ENCODE results near the gene PRMT3. TPM values are rescaled to one million over a fixed set of nuclear protein-coding genes. Genes with fewer than 3 reads are reported as not detected.
"Not testable (repeated sequence)": the region's sequence is repeated elsewhere in the genome, so short reads cannot be mapped to it uniquely, and the experiment has no call there.

Gene PRMT3
- 25.4 TPM for polyA plus RNA-seq (2012; ENCODE audit: insufficient read depth, insufficient read length)

GRCh38 chr11:20387261-20388095 is at the start of gene PRMT3:
Gene PRMT3, plus strand, starts transcription at chr11:20387716. Its CDS starts 31 bp downstream, at chr11:20387747.
- DNase-seq (ENCODE audit: low read depth, low spot score): peak; percentile 95
- H3K4me3 ChIP-seq (ENCODE audit: low read length): peak within 1 kb of the TSS; percentile 92

GRCh38 chr11:20342347-20343141 is 45.0 kb upstream of the PRMT3 start:
- H3K4me3 ChIP-seq (ENCODE audit: low read length): peak overlapping the region; percentile 7; the same call in 1 of the 2 replicates
- peak; percentile 91 for DNase-seq (ENCODE audit: low read depth, low spot score)

- H3K4me3 ChIP-seq (ENCODE audit: low read length): no peak overlapping the region
- no peak for DNase-seq (ENCODE audit: low read depth, low spot score)
These were observed 36.4 kb upstream of the PRMT3 start for GRCh38 chr11:20351136-20351535.

GRCh38 chr11:20351751-20352262 is 35.7 kb upstream of the PRMT3 start:
- DNase-seq (ENCODE audit: low read depth, low spot score): no peak
- H3K4me3 ChIP-seq (ENCODE audit: low read length): no peak overlapping the region

- peak; percentile 23 for DNase-seq (ENCODE audit: low read depth, low spot score)
- no peak overlapping the region for H3K4me3 ChIP-seq (ENCODE audit: low read length)
These were observed 33.6 kb upstream of the PRMT3 start for GRCh38 chr11:20353829-20354434.

- H3K4me3 ChIP-seq (ENCODE audit: low read length): no peak overlapping the region
- DNase-seq (ENCODE audit: low read depth, low spot score): peak; percentile 60
These were observed 32.0 kb upstream of the PRMT3 start for GRCh38 chr11:20355221-20356219.

- DNase-seq (ENCODE audit: low read depth, low spot score): no peak
- no peak overlapping the region for H3K4me3 ChIP-seq (ENCODE audit: low read length)
These were observed 30.4 kb upstream of the PRMT3 start for GRCh38 chr11:20357150-20357549.

- H3K4me3 ChIP-seq (ENCODE audit: low read length): no peak overlapping the region
- DNase-seq (ENCODE audit: low read depth, low spot score): peak; percentile 37
These were observed 26.9 kb upstream of the PRMT3 start for GRCh38 chr11:20360650-20361049.

- no peak for DNase-seq (ENCODE audit: low read depth, low spot score)
These were observed 25.0 kb upstream of the PRMT3 start for GRCh38 chr11:20362481-20362880.

GRCh38 chr11:20363149-20363499 is 24.4 kb upstream of the PRMT3 start:
- no peak for DNase-seq (ENCODE audit: low read depth, low spot score)
- no peak overlapping the region for H3K4me3 ChIP-seq (ENCODE audit: low read length)

More at GRCh38 chr11:20362481-20362880, 25.0 kb upstream of the PRMT3 start:
- H3K4me3 ChIP-seq (ENCODE audit: low read length): no peak overlapping the region

GRCh38 chr11:20363500-20364340 is 23.8 kb upstream of the PRMT3 start, which contains the start of gene HTATIP2:
Gene HTATIP2, plus strand, starts transcription at chr11:20363714. Its CDS starts 524 bp downstream, at chr11:20364238.
- DNase-seq (ENCODE audit: low read depth, low spot score): no peak
- H3K4me3 ChIP-seq (ENCODE audit: low read length): no peak within 1 kb of the TSS

- no peak for DNase-seq (ENCODE audit: low read depth, low spot score)
- no peak overlapping the region for H3K4me3 ChIP-seq (ENCODE audit: low read length)
These were observed 23.1 kb upstream of the PRMT3 start for GRCh38 chr11:20364341-20364792.

GRCh38 chr11:20365465-20365864 is 22.1 kb upstream of the PRMT3 start:
- not testable (repeated sequence) for DNase-seq (ENCODE audit: low read depth, low spot score); H3K4me3 ChIP-seq (ENCODE audit: low read length)

- H3K4me3 ChIP-seq (ENCODE audit: low read length): no peak overlapping the region
- DNase-seq (ENCODE audit: low read depth, low spot score): no peak
These were observed 20.1 kb upstream of the PRMT3 start for GRCh38 chr11:20367313-20367948.

- H3K4me3 ChIP-seq (ENCODE audit: low read length): no peak overlapping the region
- DNase-seq (ENCODE audit: low read depth, low spot score): no peak
These were observed 19.1 kb upstream of the PRMT3 start for GRCh38 chr11:20368438-20368837.

- H3K4me3 ChIP-seq (ENCODE audit: low read length): no peak overlapping the region
- DNase-seq (ENCODE audit: low read depth, low spot score): no peak
These were observed 17.7 kb upstream of the PRMT3 start for GRCh38 chr11:20369826-20370225.

GRCh38 chr11:20372081-20372626 is 15.4 kb upstream of the PRMT3 start:
- no peak overlapping the region for H3K4me3 ChIP-seq (ENCODE audit: low read length)

More at GRCh38 chr11:20372081-20372626, 15.4 kb upstream of the PRMT3 start:
- no peak for DNase-seq (ENCODE audit: low read depth, low spot score)

Data from Jurkat, Clone E6-1 (cell line).